ENCODE data around the gene NBPF20.
"Not testable (repeated sequence)": the region's sequence is repeated elsewhere in the genome, so short reads cannot be mapped to it uniquely, and the experiment has no call there.

Gene NBPF20

DNA sequence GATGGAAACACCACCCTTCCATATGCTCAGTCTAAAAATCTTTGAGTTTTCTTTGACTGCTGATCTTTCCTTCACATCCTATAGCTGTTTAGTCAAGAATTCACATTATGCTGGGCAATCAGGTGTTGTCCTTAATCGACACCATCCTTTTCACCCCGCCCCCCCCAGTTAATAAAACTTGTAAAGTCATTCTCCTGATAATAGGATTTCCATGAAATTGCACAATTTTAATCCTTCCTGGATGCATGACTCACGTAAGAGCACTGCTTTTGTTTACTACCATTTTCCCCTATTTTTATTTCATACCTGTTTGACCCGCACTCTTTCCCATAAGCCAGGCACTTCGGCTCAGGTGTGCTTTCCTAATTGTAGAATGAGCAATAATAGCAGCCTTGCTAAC lies 16.9 kb upstream of the NBPF20 start:
- DNase-seq = not testable (repeated sequence)

DNA sequence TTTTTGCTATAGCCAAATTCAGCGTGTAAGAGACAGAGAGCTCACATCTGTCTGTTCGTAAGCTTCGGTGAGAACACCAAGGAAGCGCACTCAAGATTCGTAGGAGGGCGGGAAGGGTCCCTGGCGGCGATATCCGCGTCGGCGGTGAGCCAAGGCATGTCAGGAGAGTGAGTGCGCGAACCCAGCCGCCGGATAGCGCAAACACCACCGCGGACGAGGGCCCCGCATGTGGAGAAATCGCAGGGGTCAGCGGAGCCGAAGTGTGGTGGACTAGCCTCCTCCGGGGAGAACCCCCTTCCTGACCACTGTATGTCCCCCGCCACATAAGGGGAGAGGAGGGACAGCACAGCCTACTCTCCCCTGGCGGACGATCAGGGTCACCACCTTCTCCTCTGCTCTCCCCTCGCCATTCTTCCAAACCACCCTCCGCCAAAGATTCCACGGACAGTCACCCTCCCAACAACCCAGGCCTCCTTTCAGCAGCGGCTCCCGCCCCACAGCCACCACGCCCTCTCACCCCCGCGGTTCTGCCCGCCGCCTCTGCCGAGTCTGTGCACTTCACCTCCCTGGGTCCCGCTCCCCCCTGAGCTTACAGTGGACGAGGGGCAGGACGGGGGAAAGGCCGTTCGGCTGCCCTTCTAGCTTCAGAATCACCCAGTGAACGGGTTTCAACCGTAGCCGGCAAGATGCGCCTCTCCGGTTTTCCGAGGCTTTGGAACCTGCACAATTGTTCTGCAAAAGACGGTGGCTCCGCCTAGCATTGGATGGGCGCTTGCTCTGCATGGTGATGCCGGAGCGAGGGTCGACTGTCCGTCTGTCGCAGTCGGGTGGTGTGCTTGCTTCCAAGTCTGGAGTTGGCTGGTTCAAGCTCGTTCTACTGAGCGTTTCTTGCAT lies 6.2 kb upstream of the NBPF20 start:
- Histone ChIP-seq H3K4me2 (ENCODE audit: low read length) (peak overlapping the region; percentile 36), H3K27me3 (ENCODE audit: insufficient read depth, low read length) (peaks cover 13% of the 10 kb centered on the region)
- DNase-seq; H4K91ac ChIP-seq (ENCODE audit: low read depth, low read length); H4K12ac ChIP-seq (ENCODE audit: low read depth, low read length); H3K4ac ChIP-seq (ENCODE audit: low read depth, low read length); H3K79me2 ChIP-seq (ENCODE audit: control insufficient read depth, insufficient read depth, low read length, poor library complexity); H3K14ac ChIP-seq (ENCODE audit: low read length); H4K8ac ChIP-seq (ENCODE audit: low read depth, low read length); H3K4me1 ChIP-seq (ENCODE audit: control insufficient read depth in 1 of 2, insufficient read depth in 2 of 2, low read length in 2 of 2); H2BK12ac ChIP-seq (ENCODE audit: low read length); H3K4me3 ChIP-seq (ENCODE audit: low read depth, low read length); H2BK120ac ChIP-seq (ENCODE audit: insufficient read depth, low read length, poor library complexity); H3K27ac ChIP-seq (ENCODE audit: low read depth, low read length); H2AFZ ChIP-seq (ENCODE audit: insufficient read depth, low read length, poor library complexity); H3K79me1 ChIP-seq (ENCODE audit: low read length); H3K23ac ChIP-seq (ENCODE audit: low read length); H2BK5ac ChIP-seq (ENCODE audit: low read depth, low read length, poor library complexity); H3K36me3 ChIP-seq (ENCODE audit: control insufficient read depth in 1 of 2, insufficient read depth in 2 of 2, low read length in 2 of 2); H3K18ac ChIP-seq (ENCODE audit: low read length); H2AK5ac ChIP-seq (ENCODE audit: low read length); H3K9me3 ChIP-seq (ENCODE audit: insufficient read depth, low read depth, low read length); H3K9ac ChIP-seq (ENCODE audit: low read length): not testable (repeated sequence)
- no CpG with 5 or more reads among the region's 61 CpGs for WGBS (ENCODE audit: extremely low coverage, insufficient coverage, insufficient read length)

More for the DNA sequence above, 16.9 kb upstream of the NBPF20 start:
- not testable (repeated sequence) for H3K4me3 ChIP-seq (ENCODE audit: low read depth, low read length); H3K4me2 ChIP-seq (ENCODE audit: low read length); H3K14ac ChIP-seq (ENCODE audit: low read length); H3K27me3 ChIP-seq (ENCODE audit: insufficient read depth, low read length); H2BK12ac ChIP-seq (ENCODE audit: low read length); H3K36me3 ChIP-seq (ENCODE audit: control insufficient read depth in 1 of 2, insufficient read depth in 2 of 2, low read length in 2 of 2); H3K9ac ChIP-seq (ENCODE audit: low read length); H4K91ac ChIP-seq (ENCODE audit: low read depth, low read length); H3K27ac ChIP-seq (ENCODE audit: low read depth, low read length); H2BK120ac ChIP-seq (ENCODE audit: insufficient read depth, low read length, poor library complexity); H2BK5ac ChIP-seq (ENCODE audit: low read depth, low read length, poor library complexity); H3K4me1 ChIP-seq (ENCODE audit: control insufficient read depth in 1 of 2, insufficient read depth in 2 of 2, low read length in 2 of 2); H3K79me2 ChIP-seq (ENCODE audit: control insufficient read depth, insufficient read depth, low read length, poor library complexity); H3K9me3 ChIP-seq (ENCODE audit: insufficient read depth, low read depth, low read length); H3K18ac ChIP-seq (ENCODE audit: low read length); H2AFZ ChIP-seq (ENCODE audit: insufficient read depth, low read length, poor library complexity); H4K12ac ChIP-seq (ENCODE audit: low read depth, low read length); H3K79me1 ChIP-seq (ENCODE audit: low read length); H3K4ac ChIP-seq (ENCODE audit: low read depth, low read length); H4K8ac ChIP-seq (ENCODE audit: low read depth, low read length); H3K23ac ChIP-seq (ENCODE audit: low read length); H2AK5ac ChIP-seq (ENCODE audit: low read length)
- WGBS (ENCODE audit: extremely low coverage, insufficient coverage, insufficient read length) = no CpG with 5 or more reads among the region's 5 CpGs

DNA sequence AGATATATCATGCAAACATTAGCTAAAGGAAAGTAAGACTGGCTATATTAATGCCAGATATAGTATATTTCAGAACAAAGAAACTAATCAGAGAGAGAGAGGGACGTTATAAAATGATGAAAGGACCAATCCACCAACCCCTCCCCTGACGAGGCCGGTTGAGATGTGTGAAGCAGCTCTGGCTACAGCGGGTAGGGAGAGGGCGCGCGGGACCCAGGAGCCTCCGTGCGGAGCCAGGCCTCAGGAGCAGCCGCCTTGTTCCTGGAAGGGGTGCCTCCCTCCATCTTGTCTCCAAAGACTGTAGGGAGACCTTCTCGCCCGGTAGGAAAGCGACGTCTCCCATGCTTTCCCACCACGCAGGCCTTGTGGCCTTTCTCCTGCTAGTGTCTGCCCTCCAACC lies 5.4 kb upstream of the NBPF20 start:
- not testable (repeated sequence) for H3K23ac ChIP-seq (ENCODE audit: low read length); H2AFZ ChIP-seq (ENCODE audit: insufficient read depth, low read length, poor library complexity); H2BK12ac ChIP-seq (ENCODE audit: low read length); H3K27ac ChIP-seq (ENCODE audit: low read depth, low read length); H3K36me3 ChIP-seq (ENCODE audit: control insufficient read depth in 1 of 2, insufficient read depth in 2 of 2, low read length in 2 of 2); H4K8ac ChIP-seq (ENCODE audit: low read depth, low read length); H3K4me2 ChIP-seq (ENCODE audit: low read length); H3K79me1 ChIP-seq (ENCODE audit: low read length); H2BK120ac ChIP-seq (ENCODE audit: insufficient read depth, low read length, poor library complexity); H3K18ac ChIP-seq (ENCODE audit: low read length); H2AK5ac ChIP-seq (ENCODE audit: low read length); DNase-seq; H4K91ac ChIP-seq (ENCODE audit: low read depth, low read length); H3K4me3 ChIP-seq (ENCODE audit: low read depth, low read length); H2BK5ac ChIP-seq (ENCODE audit: low read depth, low read length, poor library complexity); H4K12ac ChIP-seq (ENCODE audit: low read depth, low read length); H3K14ac ChIP-seq (ENCODE audit: low read length); H3K4ac ChIP-seq (ENCODE audit: low read depth, low read length); H3K9ac ChIP-seq (ENCODE audit: low read length); H3K79me2 ChIP-seq (ENCODE audit: control insufficient read depth, insufficient read depth, low read length, poor library complexity); H3K4me1 ChIP-seq (ENCODE audit: control insufficient read depth in 1 of 2, insufficient read depth in 2 of 2, low read length in 2 of 2); H3K9me3 ChIP-seq (ENCODE audit: insufficient read depth, low read depth, low read length)
- peaks cover 13% of the 10 kb centered on the region for H3K27me3 ChIP-seq (ENCODE audit: insufficient read depth, low read length)
- WGBS (ENCODE audit: extremely low coverage, insufficient coverage, insufficient read length) = no CpG with 5 or more reads among the region's 15 CpGs

DNA sequence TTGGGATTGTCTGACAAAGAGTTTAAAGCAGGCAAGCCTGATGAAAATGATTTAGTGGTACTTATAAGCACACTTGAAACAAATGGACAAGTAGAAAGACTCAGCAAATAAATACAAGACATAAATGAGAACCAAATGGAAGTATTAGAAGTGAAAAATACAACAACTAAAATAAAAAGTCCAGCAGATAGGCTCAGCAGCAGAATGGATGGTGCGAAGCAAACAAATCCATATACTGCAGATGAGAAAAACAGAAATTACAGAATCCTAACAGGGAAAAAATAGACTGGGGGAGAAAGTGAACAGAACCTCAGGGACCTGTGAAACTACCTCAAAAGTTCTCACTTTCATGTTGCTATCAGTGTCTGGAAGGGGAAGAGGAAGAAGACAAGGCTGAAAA lies 3.9 kb upstream of the NBPF20 start:
- not testable (repeated sequence) for H2BK120ac ChIP-seq (ENCODE audit: insufficient read depth, low read length, poor library complexity); H3K4me1 ChIP-seq (ENCODE audit: control insufficient read depth in 1 of 2, insufficient read depth in 2 of 2, low read length in 2 of 2); H4K8ac ChIP-seq (ENCODE audit: low read depth, low read length); H2AFZ ChIP-seq (ENCODE audit: insufficient read depth, low read length, poor library complexity); H3K18ac ChIP-seq (ENCODE audit: low read length); H3K14ac ChIP-seq (ENCODE audit: low read length); H3K79me1 ChIP-seq (ENCODE audit: low read length); H3K4ac ChIP-seq (ENCODE audit: low read depth, low read length); H3K36me3 ChIP-seq (ENCODE audit: control insufficient read depth in 1 of 2, insufficient read depth in 2 of 2, low read length in 2 of 2); H3K4me3 ChIP-seq (ENCODE audit: low read depth, low read length); H3K79me2 ChIP-seq (ENCODE audit: control insufficient read depth, insufficient read depth, low read length, poor library complexity); H4K12ac ChIP-seq (ENCODE audit: low read depth, low read length); H3K9ac ChIP-seq (ENCODE audit: low read length); H3K23ac ChIP-seq (ENCODE audit: low read length); H2BK12ac ChIP-seq (ENCODE audit: low read length); H3K4me2 ChIP-seq (ENCODE audit: low read length); DNase-seq; H3K9me3 ChIP-seq (ENCODE audit: insufficient read depth, low read depth, low read length); H4K91ac ChIP-seq (ENCODE audit: low read depth, low read length); H3K27ac ChIP-seq (ENCODE audit: low read depth, low read length); H2AK5ac ChIP-seq (ENCODE audit: low read length); H2BK5ac ChIP-seq (ENCODE audit: low read depth, low read length, poor library complexity)
- H3K27me3 ChIP-seq (ENCODE audit: insufficient read depth, low read length) = peaks cover 13% of the 10 kb centered on the region
- WGBS (ENCODE audit: extremely low coverage, insufficient coverage, insufficient read length) = no CpG with 5 or more reads among the region's 1 CpG
